Measurements from ENCODE around the gene ZNF827.

DNA sequence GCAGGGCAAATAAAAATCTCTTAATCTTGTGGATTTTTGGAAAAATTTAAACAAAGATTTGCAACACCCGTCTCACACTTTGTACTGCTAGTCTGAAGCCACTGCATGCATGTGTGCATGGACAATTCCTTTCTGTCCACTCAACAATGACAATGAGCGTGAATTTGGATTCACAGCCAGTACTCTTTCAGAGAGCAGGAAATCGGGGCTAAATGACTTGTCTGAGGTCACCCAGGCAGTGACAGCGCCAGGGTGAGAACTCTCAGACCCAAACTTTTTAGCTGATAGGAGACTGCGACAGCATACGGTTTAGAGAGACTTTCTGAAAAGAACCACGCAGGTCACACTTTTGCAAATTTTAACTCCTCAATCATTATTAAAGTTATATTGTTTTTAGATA, 90.9 kb downstream of the ZNF827 start:
- TF ChIP-seq, protein P1, sequence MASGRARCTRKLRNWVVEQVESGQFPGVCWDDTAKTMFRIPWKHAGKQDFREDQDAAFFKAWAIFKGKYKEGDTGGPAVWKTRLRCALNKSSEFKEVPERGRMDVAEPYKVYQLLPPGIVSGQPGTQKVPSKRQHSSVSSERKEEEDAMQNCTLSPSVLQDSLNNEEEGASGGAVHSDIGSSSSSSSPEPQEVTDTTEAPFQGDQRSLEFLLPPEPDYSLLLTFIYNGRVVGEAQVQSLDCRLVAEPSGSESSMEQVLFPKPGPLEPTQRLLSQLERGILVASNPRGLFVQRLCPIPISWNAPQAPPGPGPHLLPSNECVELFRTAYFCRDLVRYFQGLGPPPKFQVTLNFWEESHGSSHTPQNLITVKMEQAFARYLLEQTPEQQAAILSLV (tag; IDR thresholded peaks at IDR 0.05) = no peak
- no peak for TF ChIP-seq TCF7 (IDR thresholded peaks at IDR 0.05; ENCODE audit: borderline replicate concordance)
- TF ChIP-seq HDAC6 (IDR thresholded peaks at IDR 0.05; ENCODE audit: low read depth, low read length) = no peak

Measured in K562 (cell line).